Activated T-helper 2 cell treated with anti-CD3 and anti-CD28 coated beads, Interferon-gamma antibody, Interleukin-2, Interleukin-4, amounts not matched to agents 10 μg/mL and 5 μg/mL and 100 μg/mL, durations not matched to agents 14 hours and 24 hours and 36 hours (primary cell): ENCODE measurements around the gene PLXNB1. TPM values are rescaled to one million over a fixed set of nuclear protein-coding genes. Genes with fewer than 3 reads are reported as not detected.
A peak's percentile ranks its signal among the peaks of the same experiment; 100 is the strongest.

Experiments
- DNase-seq: peaks from one replicate; pipeline ENCODE4 v3.0.0; 2021; ENCODE audit warnings: low spot score
- H3K27ac Mint-ChIP-seq: one replicate; pipeline ENCODE4 v1.8.0; 2021; ENCODE audit warnings: mixed read lengths
- H3K27me3 Mint-ChIP-seq: one replicate; pipeline ENCODE4 v1.8.0; 2021; ENCODE audit warnings: low read depth, mixed read lengths
- H3K36me3 Mint-ChIP-seq: one replicate; pipeline ENCODE4 v1.8.0; 2021; ENCODE audit warnings: low read depth, mixed read lengths
- H3K4me1 Mint-ChIP-seq: one replicate; pipeline ENCODE4 v1.8.0; 2021; ENCODE audit warnings: low read depth, mixed read lengths
- H3K4me3 Mint-ChIP-seq: one replicate; pipeline ENCODE4 v1.8.0; 2021; ENCODE audit warnings: low read depth, mild to moderate bottlenecking, moderate library complexity, mixed read lengths
- H3K9me3 Mint-ChIP-seq: one replicate; pipeline ENCODE4 v1.8.0; 2021; ENCODE audit warnings: mixed read lengths
- intact Hi-C: fragments of 100-400 bp; cut with micrococcal nuclease; formaldehyde crosslinking; loops from one replicate; pipeline ENCODE4 v1.15.1; 2023
- total RNA-seq: library from RNA; stranded (reverse); gene quantifications from 2 replicates; pipeline ENCODE4 v1.2.3, GENCODE V29; 2022

The PLXNB1 gene
- total RNA-seq, 1 donor from 2014 or later, result 7.0 TPM

DNA sequence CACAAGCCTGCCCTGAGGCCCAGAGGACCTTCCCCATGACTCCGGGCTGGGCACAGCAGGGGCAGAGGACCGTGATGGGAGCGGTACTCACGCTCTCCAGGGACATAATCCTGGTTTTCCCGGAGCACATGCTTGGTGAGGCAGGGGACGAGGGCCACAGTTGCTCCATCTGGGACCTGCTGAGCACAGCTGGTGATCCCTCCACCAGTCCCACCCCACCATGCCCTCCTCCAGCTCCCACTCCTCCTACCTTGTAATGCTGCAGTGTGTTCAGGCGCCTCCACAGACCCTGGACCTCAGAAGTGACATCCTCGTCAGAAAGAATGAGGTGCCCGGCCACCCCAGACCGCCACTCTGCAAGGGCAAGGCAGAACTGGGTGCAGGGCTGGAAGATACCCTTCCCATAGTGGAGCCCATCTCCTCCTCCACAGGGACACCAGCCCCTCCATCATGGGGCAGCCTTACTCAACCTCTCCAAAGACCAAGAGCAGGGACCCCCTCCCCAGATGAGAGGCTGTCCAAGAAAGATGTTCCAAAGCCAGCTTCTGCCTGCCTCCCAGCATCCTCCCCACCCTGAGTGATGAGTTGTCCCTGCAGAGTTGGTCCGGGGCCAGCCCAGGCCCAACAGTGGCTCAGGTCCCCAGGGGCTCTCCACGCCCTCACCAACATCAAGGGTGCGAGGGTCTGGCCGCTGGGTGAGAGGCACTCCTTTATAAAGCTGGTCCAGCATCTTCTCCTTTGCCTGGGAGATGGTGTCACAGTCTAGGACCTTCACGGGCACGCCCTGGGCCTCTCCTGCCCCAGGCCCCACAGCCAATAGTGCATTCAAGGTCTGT lies 19.5 kb downstream of the PLXNB1 start:
- no peak for DNase-seq
- Mint-ChIP-seq H3K9me3 (no peaks in the 10 kb centered on the region), H3K36me3 (no peaks in the 10 kb centered on the region), H3K27ac (no peak overlapping the region), H3K27me3 (no peaks in the 10 kb centered on the region), H3K4me3 (no peak overlapping the region), H3K4me1 (no peaks in the 10 kb centered on the region)
- intact Hi-C loops, result no loop called here

DNA sequence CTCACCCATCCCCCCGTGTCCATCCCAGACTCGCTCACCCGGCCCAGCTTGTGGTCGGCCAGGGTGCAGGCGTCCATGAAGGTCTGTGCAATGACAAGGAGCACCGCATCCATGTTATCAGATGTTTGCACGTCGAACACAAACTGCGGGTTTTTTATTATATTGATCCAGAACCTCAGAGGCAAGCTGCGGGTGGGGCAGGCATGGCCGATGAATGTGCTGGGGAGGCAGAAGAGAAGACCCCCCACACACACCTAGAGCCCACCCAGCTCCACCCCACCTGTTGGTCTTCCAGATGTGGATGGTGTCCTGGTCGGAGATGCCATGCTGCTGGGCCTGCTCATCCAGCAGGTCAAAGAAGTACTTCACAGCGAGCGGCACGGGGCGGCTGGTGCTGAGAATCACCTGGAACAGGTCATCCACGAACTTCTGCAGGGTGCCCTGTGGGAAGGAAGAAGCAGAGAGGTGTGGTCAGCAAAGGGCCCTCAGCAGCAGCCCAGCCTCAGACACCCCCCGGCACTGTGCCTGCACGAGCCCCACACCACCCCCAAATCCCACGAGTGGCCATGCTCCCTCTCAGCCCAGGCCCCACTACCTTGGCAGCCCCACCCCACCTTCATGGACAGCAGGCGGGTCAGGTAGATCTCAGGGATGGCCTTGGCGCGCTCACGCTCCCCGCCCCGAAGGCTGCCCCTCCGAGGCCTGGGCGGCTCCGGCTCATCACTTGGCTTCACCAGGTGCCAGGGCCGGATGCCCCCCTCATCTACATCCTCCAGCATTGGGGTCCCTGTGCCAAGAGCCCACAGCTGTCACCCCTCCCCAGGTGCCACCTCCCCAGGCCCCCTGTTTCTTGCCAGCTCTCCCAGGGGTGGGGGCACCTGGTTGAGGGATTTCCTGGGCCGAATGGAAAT lies 20.3 kb downstream of the PLXNB1 start:
- intact Hi-C loops, result no loop called here
- Mint-ChIP-seq H3K4me3 (no peak overlapping the region), H3K27me3 (no peaks in the 10 kb centered on the region), H3K27ac (no peak overlapping the region), H3K36me3 (no peaks in the 10 kb centered on the region), H3K9me3 (no peaks in the 10 kb centered on the region), H3K4me1 (no peaks in the 10 kb centered on the region)
- no peak for DNase-seq

DNA sequence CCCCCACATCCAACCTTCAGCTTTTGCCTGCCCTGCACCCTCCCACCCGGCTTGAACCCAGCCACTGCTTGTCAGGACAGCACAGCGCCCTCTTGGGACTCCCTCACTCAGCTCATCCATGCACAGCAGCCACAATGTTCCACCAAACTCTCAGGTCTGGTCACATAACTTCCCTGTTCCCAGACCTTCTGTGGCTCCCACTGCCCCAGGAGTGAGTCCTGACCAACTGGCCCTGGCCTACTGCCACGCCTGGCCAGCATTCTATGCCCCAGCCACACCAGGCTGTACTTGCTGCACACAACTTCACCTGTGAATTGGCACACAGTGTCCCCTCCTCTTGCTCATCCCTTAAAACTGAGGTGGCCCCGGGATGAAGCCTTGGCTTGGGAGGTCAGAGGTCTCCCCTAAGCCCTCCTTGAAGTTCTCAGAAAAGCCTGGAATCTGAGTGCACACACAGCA lies 21.0 kb downstream of the PLXNB1 start:
- H3K27me3 Mint-ChIP-seq, result no peaks in the 10 kb centered on the region
- H3K9me3 Mint-ChIP-seq, result no peaks in the 10 kb centered on the region
- H3K27ac Mint-ChIP-seq, result no peak overlapping the region
- H3K36me3 Mint-ChIP-seq, result no peaks in the 10 kb centered on the region
- intact Hi-C loops, result no loop called here
- no peaks in the 10 kb centered on the region for H3K4me1 Mint-ChIP-seq
- H3K4me3 Mint-ChIP-seq, result no peak overlapping the region
- DNase-seq, result no peak

DNA sequence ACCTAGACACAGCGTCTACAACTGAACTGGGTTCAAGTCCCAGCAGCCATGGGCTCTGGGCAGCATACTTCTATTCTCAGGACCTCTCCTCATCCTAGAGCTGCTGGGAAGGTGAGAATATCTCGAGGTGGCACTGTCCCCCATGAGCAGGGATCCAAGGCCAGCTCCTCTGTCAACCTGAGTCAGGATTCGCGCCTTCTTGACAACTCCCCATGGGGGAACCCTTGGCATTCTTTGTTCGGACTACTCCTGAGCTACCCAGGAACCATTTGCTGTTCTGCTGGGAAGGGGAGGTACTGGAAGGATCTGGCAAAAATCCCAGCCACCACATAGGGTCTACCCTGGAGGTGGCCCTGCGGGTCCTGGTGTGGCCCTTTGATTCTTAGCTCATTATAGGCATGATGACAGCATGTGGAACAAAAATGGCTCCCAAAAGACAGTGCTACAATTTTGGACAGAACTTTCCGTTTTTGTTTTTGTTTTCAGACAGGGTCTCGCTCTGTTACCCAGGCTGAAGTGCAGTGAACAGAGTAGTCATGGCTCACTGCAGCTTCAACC lies 22.3 kb downstream of the PLXNB1 start:
- Mint-ChIP-seq H3K27me3 (no peaks in the 10 kb centered on the region), H3K9me3 (no peaks in the 10 kb centered on the region), H3K4me3 (no peak overlapping the region), H3K4me1 (no peaks in the 10 kb centered on the region), H3K27ac (no peak overlapping the region), H3K36me3 (no peaks in the 10 kb centered on the region)
- intact Hi-C loops, result no loop called here
- DNase-seq, result no peak

DNA sequence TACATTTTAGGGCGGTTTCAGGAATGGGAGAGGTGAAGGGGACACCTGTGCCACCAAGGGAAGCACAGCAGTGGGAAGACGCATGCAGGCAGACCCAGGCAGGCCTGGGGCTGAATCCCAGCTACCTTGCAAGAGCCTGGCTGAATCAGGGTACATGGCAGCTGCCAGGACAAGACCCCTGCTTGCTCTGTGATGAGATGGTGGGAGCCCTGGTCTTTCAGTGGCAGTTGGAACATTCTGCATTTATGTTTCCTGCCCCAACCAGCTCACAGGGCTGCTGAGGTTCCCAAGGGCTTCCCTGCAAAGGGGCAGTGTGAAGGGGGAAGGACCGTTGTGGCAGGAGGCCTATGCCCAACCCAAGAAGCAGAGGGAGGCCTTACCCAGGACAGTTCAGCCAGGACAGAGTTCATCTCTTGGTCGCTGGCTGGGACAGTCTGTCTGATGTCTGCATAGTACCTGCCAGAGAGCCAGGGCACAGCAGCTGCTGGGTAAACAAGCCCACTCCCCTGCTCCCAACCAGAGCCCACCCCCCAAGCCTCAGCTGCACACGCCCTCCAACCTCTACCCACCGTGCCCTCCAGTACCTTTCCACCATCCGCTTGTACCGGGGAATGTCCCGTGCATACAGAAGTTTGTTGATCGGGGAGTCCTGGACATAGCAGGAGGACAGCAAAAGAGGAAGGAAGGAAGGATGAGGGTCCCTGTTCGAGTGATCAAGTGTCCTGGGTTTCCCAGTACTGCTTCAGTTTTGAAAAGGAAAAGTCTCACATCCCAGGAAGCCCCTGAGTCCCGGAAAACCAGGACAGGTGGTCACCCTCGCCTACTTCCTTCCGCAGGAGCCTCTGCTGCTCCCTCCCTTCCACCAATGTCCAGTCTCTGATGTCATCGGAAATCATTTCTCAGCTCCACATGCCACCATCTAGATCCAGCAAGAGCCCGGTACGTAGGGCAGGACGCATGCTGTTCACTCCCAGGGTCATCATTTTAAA lies 23.1 kb downstream of the PLXNB1 start:
- intact Hi-C loops, result no loop called here
- Mint-ChIP-seq H3K36me3 (no peaks in the 10 kb centered on the region), H3K27ac (no peak overlapping the region), H3K4me1 (no peaks in the 10 kb centered on the region), H3K27me3 (no peaks in the 10 kb centered on the region), H3K4me3 (no peak overlapping the region), H3K9me3 (no peaks in the 10 kb centered on the region)
- peak; percentile 4 for DNase-seq

DNA sequence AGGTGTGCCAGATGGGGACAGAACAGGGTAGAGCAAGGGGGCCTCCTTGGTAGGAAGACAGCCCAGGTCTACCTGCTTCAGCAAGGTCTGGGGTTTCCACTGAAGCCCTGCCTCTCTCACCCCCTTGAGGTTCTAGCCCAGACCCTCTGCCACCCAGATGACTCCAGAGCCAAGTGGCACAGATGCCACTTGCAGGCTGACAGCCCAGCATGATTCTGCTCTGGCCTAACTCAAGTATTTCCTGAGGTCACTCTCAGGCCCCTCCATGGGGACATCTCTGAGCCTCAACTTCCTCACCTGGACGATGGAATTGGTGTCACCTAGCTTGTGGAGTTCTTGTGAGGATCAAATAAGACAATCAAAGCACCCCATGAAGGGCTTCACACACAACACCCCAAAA lies 23.9 kb downstream of the PLXNB1 start:
- Mint-ChIP-seq H3K27ac (no peak overlapping the region), H3K4me3 (no peak overlapping the region), H3K9me3 (no peaks in the 10 kb centered on the region), H3K27me3 (no peaks in the 10 kb centered on the region), H3K36me3 (no peaks in the 10 kb centered on the region), H3K4me1 (no peaks in the 10 kb centered on the region)
- intact Hi-C loops, result no loop called here
- DNase-seq, result no peak

DNA sequence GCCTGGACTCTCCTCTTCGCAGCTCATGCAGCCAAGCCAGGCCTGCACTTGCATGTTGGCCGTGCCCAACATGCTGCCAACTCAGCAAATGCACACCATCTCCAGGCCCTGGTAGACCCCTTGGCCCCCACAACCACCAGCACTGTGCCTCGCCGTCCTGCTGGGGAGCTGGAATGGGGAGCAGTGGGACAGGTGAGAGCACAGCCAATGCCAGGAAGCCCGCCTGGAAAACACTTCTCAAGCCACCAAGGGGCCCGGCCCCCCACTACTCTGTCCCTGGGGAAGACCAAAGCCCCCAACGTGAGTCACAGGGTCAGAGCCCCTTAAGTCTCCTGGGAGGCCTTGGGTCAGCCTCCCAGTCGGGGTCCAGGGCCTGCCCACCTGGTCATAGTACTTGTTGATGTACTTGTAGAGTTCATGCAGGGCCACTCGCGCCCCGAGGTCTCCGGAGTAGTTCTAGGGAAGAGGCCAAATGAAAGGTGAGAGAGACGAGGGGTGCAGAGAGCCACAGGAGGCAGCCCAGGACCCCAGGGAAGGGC lies 24.5 kb downstream of the PLXNB1 start:
- no peaks in the 10 kb centered on the region for H3K4me1 Mint-ChIP-seq
- no peaks in the 10 kb centered on the region for H3K27me3 Mint-ChIP-seq
- H3K36me3 Mint-ChIP-seq, result no peaks in the 10 kb centered on the region
- peak; percentile 7 for DNase-seq
- no peak overlapping the region for H3K27ac Mint-ChIP-seq
- H3K4me3 Mint-ChIP-seq, result no peak overlapping the region
- H3K9me3 Mint-ChIP-seq, result no peaks in the 10 kb centered on the region
- intact Hi-C loops, result no loop called here

DNA sequence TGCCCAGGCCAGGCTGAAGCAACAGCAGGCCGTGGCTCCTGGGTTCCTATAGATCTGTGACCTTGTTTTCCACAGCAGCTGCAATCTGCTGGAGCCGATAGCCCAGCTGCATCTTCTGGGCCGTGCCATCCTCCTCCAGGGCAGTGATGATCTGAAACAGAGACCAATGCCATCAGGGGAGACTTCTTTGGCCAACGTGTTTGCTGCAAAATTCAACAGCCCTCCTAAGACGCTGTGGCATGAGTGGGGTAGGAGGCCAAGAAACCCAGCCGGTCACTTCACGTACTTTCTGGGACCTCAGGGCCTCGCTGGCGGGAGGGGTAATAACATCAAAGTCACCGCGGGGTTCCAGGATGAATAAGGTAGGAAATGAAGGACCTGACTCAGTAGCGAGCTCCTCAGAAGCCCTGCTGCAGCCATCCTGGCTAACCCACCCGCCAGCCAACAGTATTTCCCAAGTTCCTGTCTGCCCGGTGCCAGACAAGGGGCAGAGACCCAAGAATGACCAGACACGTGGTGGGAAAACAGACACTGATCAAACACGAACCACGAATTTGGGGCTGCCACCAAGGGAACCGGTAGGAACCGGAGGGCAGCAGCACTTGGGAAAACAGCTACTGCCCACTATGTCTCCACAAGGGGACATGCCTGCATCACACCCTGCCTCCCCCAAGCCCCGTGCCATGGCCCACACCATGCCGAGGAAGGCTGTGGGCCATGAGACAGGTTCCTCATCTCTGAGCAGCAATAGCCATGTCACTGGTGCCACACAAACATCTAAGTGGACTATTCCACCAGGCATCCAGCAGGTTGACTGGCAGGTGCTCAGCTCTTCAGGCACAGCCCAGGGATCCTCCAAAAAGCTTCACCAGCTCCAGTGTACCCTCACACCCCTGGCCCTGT lies 25.2 kb downstream of the PLXNB1 start:
- peak; percentile 6 for DNase-seq
- no peaks in the 10 kb centered on the region for H3K9me3 Mint-ChIP-seq
- no peaks in the 10 kb centered on the region for H3K4me1 Mint-ChIP-seq
- no peak overlapping the region for H3K27ac Mint-ChIP-seq
- intact Hi-C loops, result loop anchor here (5.0 kb wide), 1 partner anchor 233 kb away; the partner anchor contains the start of gene SLC26A6
- no peak overlapping the region for H3K4me3 Mint-ChIP-seq
- H3K27me3 Mint-ChIP-seq, result no peaks in the 10 kb centered on the region
- H3K36me3 Mint-ChIP-seq, result no peaks in the 10 kb centered on the region

DNA sequence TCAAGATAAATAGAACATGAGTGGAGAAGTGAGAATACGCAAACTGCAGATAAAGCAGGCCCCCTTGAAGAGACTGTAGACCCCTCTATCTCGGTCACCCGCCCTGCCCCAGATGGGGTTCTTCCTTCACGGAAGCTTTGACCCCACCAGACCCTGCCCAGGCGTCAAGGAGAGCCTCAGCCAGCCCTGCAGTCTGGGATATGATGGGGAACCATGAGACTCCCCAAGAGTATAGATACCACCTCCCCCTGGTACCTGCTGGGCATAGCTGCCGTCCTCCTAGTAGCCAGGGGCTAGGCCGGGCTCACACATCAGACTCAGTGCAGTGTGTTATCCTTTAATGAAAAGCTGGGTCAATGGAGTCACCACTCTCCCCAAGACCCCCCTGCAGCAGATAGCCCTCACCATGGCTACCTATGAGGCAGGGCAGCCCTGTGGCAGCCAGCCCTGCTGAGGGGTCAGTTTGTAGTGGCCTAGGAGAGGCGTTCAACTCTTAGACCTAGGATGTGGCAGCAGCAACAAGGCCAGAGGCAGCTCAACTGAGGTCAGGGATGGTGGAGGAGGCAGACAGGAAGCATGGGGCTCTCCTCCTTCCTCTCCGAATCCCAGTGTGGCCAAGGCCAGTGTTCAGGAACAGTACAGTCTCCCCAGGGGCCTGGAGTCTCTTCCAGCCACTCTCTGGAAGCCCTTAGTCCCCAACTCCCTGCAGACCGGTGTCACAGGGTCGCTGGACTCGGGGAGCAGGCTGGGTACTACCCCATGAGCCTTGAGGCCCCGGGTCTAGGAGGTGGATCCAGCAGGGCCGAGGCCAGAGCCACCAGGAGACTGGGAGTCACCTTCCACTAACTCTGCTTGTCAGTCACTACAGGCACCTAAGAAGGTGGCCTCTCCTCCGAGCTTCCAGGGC lies 26.1 kb downstream of the PLXNB1 start:
- no peaks in the 10 kb centered on the region for H3K9me3 Mint-ChIP-seq
- H3K4me3 Mint-ChIP-seq, result no peak overlapping the region
- H3K27me3 Mint-ChIP-seq, result no peaks in the 10 kb centered on the region
- no peak for DNase-seq
- H3K4me1 Mint-ChIP-seq, result no peaks in the 10 kb centered on the region
- H3K36me3 Mint-ChIP-seq, result no peaks in the 10 kb centered on the region
- intact Hi-C loops, result loop anchor here (5.0 kb wide), 1 partner anchor 234 kb away; the partner anchor contains the start of gene SLC26A6
- H3K27ac Mint-ChIP-seq, result no peak overlapping the region

DNA sequence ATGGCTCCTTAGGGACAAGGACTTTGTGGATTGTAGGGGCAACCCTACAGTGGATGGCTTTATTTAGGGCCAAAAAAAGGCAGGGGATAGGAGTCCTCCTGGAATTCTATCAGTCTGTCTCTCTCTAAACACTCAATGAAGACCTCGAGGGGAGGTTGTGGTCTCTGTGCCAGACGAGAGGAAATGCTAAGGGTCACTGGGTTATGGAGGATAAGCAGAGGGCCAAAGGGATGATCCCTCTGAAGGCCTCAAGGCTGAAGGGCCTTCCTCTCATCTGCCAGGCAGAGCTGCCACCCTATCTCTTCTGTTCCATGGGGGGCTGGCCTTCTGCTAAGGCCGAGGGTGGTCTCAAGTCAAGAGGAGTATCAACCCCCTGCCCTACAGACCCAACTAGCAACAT lies 27.0 kb downstream of the PLXNB1 start:
- Mint-ChIP-seq H3K4me1 (no peaks in the 10 kb centered on the region), H3K27me3 (no peaks in the 10 kb centered on the region), H3K27ac (no peak overlapping the region), H3K9me3 (no peaks in the 10 kb centered on the region), H3K36me3 (no peaks in the 10 kb centered on the region), H3K4me3 (no peak overlapping the region)
- no peak for DNase-seq
- intact Hi-C loops, result loop anchor here (5.0 kb wide), 1 partner anchor 234 kb away; the partner anchor contains the start of gene SLC26A6
